Measurements from ENCODE around the gene SLC35G1.

Gene SLC35G1

GRCh38 chr10:93951905-93952304 lies 58.1 kb downstream of the SLC35G1 start:
- DNase-seq (ENCODE audit: low spot score), result no peak

Data from hepatic stellate cell (primary cell).